ENCODE results near the gene RABGGTB. TPM values are rescaled to one million over a fixed set of nuclear protein-coding genes. Genes with fewer than 3 reads are reported as not detected.
"Not testable (repeated sequence)": the region's sequence is repeated elsewhere in the genome, so short reads cannot be mapped to it uniquely, and the experiment has no call there.

Gene RABGGTB
- total RNA-seq, 1 donor from 2014 or later: 54.9 TPM

DNA sequence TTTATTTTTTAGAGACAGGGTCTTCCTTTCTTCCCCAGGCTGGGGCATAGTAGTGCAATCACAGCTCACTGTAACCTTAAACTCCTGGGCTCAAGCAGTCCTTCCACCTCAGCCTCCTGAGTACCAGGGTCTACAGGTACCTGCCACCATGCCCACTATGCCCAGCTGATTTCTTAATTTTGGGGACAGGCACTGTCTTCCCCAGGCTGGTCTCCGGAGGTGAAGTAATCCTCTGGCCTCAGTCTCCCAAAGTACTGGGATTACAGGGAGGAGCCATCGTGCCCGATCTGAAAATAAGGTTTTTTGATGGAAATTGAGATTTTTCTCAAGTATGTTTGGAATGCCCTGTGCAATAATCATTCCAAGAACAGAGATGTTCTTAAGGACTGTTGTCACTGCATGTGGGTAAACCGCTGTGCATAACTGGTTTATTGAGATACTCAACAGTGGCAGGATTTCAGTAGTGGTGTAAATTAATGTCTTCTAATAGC, 9.7 kb downstream of the RABGGTB start:
- no peak for DNase-seq (ENCODE audit: low spot score)

DNA sequence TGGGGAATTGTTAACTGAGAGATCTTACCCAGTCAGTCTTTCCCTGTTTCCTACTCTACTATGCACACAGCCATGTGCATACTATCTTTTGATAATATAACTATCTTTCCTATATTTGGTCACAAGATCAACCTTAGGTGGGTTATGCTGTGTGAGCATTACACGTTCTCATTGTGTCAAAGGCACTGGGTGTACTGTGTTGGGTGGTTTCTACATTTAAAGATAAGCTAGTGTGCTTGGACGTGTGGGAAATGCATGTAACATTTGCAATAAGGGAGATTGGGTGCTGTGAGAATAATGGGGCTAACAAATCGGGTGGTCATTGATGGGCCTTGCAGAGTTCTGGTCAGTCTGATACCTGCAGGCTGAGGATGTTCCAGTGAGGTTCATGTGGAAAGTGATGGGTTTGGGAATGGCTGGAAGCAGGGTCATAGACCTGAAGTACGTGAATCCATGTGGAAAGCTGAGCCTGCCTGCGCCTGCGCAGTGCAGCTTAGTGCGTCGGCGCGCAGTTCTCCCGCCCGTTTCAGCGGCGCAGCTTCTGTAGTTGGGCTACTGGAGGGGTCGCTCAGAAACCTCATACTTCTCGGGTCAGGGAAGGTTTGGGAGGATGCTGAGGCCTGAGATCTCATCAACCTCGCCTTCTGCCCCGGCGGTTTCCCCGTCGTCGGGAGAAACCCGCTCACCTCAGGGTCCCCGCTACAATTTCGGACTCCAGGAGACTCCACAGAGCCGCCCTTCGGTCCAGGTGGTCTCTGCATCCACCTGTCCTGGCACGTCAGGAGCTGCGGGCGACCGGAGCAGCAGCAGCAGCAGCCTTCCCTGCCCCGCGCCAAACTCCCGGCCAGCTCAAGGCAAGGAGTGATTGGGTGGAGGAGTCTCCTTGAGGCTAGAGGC, 10.6 kb downstream of the RABGGTB start, which contains the start of gene MSH4:
Gene MSH4, plus strand, starts transcription at position 507 of the 897 bp plus-strand sequence. Its CDS starts 104 bp downstream, at position 611.
- no peak for DNase-seq (ENCODE audit: low spot score)

DNA sequence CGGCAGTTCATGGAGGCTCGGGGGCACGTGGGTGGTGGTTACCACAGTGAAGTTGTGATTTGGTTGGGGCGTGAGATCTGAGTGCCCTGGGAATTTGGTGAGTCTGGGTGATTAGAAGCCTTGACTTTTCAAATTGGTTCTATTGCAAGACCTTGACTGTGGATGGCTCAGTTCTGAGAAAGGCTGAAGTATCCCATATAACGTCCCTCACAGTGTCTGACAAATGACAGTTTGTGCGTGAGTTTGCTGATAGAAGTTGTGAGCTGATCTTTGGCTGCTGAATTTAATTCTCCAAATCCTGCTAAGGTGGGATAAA, 11.2 kb downstream of the RABGGTB start:
- DNase-seq (ENCODE audit: low spot score): no peak

DNA sequence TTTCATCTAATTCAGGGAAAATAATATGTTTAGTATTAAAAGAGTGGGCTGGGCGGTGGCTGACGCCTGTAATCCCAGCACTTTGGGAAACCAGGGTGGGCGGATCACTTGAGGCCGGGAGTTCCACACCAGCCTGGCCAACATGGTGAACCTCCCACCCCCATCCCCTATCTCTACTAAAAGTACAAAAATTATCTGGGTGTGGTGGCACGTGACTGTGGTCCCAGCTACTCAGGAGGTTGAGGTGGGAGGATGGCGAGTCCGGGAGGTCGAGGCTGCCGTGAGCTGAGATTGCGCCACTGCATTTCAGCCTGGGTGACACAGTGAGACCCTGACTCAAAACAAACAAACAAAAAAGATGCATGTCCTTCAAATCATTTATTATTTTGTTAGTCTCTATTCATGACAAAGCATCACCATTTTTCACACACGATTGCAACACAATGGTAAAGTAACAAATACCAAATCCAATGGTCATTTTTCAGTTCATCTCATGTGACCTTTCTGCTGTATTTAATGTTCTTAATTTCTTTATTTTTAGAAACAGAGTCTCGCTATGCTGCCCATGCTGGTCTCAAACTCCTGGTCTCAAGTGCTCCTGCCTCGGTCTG, 11.7 kb downstream of the RABGGTB start:
- no peak for DNase-seq (ENCODE audit: low spot score)

DNA sequence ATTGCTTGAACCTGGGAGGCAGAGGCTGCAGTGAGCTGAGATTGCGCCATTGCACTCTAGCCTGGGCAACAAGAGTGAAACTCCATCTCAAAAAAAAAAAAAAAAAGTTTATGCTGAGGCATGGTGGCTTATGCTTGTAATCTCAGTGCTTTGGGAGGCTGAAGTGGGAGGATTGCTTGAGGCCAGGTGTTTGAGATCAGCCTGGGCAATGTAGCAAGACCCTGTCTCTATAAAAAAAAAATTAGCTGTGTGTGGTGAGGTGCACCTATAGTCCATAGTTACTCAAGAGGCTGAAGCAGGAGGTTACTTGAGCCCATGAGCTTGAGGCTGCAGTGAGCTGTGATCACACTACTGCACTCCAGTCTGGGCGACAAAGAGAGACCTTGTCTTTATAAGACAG, 15.4 kb downstream of the RABGGTB start:
- DNase-seq (ENCODE audit: low spot score): not testable (repeated sequence)

DNA sequence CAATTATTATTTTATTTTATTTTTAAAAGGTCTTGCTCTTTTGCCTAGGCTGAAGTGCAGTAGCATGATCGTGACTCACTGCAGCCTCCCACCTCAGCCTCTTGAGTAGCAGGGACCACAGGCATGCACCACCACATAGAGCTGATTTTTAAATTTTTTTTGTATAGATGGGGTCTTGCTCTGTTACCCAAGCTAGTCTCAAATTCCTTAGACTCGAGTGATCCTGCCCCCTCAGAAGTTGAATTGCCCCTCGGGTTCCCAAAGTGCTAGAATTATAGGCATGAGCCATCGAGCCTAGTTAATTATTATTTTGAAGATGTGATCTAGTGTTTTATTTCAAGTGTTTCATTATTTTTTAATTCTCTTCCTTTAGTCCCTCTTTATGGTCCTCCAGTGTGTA, 22.9 kb downstream of the RABGGTB start:
- no peak for DNase-seq (ENCODE audit: low spot score)

DNA sequence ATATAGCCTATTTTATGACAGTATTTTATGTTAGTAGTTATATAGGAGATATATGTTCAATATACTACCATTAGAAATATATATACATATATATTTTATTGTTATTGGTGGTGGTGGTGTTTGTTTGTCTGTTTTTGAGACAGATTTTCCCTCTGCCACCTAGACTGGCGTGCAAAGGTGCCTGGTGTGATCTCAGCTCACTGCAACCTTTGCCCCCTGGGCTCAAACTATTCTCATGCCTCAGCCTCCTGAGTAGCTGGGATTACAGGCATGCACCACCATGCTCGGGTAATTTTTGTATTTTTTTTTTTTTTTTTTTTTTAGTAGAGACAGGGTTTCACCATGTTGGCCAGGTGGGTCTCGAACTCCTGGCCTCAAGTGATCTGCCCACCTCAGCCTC, 24.1 kb downstream of the RABGGTB start:
- not testable (repeated sequence) for DNase-seq (ENCODE audit: low spot score)

DNA sequence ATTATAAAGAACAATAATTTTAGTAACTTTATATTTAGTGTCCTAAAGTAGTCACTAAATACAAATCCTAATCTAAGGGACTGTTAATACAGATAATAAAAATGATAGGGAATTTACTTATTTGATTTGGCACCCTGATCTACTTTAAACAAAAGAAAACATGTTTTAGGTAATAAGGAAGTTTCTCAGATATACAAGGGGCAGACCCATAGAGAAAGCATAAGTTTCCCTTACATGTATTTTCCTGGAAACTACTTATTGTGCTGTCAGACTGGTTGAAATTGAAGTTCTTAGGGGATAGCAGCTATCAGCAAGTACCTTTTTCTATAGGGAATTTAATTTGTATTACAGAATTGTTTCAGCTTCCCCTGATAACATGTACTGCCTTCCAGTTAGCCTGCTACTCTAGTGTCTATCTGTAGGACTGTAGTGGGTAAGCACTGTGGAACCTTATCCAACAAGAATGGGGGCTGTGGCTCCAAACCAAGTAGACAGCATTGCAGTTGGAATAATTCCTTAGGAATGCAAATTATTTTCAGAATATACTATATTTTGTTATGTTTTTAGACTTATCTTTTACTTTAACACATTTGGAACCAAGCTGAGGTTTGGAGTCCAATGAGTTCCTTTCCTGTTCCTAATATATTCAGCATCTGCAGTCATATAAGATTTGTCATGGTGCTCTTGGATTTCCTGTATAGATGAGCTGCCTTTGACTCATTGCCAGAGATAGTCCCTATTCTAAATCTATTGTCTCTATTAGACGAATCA, 25.3 kb downstream of the RABGGTB start:
- DNase-seq (ENCODE audit: low spot score): no peak

DNA sequence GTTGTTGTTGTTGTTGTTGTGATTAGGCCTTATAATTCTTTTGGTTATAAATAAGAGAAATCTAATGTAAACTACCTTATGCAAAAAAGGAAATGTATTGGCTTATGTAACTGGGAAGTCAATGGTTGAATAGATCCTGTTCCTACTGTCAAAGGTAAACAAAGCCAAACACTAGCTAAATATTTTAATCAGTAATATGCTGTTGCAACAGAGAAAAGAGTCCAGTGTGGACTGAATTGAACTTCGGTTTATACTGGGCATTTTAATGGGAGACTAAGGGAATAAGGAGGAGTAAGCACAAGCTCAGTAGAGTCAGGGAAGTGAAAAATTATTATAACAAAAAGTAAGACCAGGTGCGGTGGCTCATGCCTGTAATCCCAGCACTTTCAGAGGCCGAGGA, 26.0 kb downstream of the RABGGTB start:
- no peak for DNase-seq (ENCODE audit: low spot score)

DNA sequence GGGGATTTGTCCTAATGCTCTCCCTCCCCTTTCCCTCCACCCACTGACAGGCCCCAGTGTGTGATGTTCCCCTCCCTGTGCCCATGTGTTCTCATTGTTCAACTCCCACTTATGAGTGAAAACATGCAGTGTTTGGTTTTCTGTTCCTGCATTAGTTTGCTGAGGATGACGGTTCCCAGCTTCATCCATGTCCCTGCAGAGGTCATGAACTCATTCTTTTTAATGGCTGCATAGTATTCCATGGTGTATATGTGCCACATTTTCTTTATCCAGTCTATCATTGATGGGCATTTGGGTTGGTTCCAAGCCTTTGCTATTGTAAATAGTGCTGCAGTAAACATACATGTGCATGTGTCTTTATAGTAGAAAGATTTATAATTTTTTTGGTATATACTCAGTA, 37.5 kb downstream of the RABGGTB start:
- DNase-seq (ENCODE audit: low spot score): not testable (repeated sequence)

DNA sequence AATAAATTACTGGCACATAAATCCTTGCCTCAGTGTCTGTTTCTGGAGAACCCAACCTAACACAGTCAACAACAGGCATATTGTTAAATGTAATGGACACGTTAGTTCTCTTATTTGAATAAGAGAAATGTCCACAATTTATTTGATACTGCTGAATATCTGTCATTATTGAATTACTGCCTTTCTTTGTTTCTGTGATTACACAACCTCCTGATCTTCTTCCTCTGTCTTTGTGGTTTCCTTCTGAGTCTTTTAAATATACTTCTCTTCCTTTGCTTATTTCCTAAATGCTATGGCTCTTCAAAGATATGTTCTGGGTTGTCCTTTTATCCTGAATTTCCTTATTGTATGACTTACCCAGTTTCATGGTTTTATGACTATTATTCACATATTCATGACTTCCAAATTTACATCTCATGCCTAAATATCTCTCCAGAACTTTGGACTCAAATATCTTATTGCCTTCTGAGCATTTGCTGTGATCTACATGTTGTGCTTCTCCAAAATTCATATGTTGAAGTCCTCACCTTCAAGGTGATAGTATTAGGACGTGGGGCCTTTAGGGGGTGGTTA, 50.6 kb downstream of the RABGGTB start:
- DNase-seq (ENCODE audit: low spot score): no peak

DNA sequence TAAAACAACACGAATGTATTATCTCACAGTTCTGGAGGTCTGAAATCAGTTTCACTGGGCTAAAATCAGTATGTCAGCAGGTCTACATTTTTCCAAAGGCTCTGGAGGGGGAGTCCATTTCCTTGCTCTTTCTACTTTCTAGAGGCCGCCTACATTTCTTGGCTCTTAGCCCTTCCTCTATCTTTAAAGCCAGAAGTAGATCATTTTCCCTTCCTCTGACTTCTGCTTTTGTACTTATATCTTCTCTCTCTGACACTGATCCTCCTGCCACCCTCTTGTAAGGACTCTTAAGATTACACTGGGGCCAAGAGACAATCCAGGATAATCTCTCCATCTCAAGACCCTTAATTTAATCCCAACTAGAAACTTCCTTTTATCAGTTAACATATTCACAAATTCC, 52.0 kb downstream of the RABGGTB start:
- DNase-seq (ENCODE audit: low spot score): no peak

DNA sequence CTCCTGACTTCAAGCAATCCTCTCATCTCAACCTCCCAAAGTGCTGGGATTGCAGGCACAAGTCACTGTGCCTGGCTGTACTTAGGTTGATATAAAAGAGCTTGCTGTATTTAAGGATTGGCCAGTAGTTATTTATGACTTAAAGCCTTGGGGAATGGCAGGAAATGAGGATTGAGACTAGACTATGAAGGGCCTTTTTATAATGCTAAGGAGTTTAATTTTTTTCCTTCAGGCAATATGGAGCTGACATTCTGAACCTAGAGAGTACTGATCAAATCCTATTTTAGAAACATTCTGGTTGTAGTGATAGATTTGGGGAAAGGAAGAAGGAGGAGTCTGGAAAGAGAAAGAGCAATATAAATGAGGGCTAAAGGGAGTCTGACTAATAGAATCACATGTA, 55.4 kb downstream of the RABGGTB start:
- no peak for DNase-seq (ENCODE audit: low spot score)

Other genes starting within 250 kb of the RABGGTB start
- gene SLC44A5, start 175.1 kb upstream of the RABGGTB start, total RNA-seq (ENCODE audit: insufficient read depth, low replicate concordance): 5.3 TPM
- gene ACADM, start 61.5 kb upstream of the RABGGTB start, total RNA-seq (ENCODE audit: insufficient read depth, low replicate concordance): 96.3 TPM
- gene MSH4, start 10.6 kb downstream of the RABGGTB start, total RNA-seq (ENCODE audit: insufficient read depth, low replicate concordance): 0.24 TPM
- gene ASB17, start 146.1 kb downstream of the RABGGTB start, total RNA-seq (ENCODE audit: insufficient read depth, low replicate concordance): not detected

Data from umbilical cord (tissue), 2 donors.